ENCODE results near the gene SPTBN1.

- TF ChIP-seq CTCF (IDR thresholded peaks at IDR 0.05; ENCODE audit: low read depth, low read length) (no peak), EZH2phosphoT487 (IDR thresholded peaks at IDR 0.05; ENCODE audit: low read depth) (no peak)
Observed at GRCh38 chr2:54490863-54491262, 34.7 kb downstream of the SPTBN1 start.
